ENCODE data around the gene CYP4Z1.
"Not testable (repeated sequence)": the region's sequence is repeated elsewhere in the genome, so short reads cannot be mapped to it uniquely, and the experiment has no call there.

- TF ChIP-seq, protein P1, sequence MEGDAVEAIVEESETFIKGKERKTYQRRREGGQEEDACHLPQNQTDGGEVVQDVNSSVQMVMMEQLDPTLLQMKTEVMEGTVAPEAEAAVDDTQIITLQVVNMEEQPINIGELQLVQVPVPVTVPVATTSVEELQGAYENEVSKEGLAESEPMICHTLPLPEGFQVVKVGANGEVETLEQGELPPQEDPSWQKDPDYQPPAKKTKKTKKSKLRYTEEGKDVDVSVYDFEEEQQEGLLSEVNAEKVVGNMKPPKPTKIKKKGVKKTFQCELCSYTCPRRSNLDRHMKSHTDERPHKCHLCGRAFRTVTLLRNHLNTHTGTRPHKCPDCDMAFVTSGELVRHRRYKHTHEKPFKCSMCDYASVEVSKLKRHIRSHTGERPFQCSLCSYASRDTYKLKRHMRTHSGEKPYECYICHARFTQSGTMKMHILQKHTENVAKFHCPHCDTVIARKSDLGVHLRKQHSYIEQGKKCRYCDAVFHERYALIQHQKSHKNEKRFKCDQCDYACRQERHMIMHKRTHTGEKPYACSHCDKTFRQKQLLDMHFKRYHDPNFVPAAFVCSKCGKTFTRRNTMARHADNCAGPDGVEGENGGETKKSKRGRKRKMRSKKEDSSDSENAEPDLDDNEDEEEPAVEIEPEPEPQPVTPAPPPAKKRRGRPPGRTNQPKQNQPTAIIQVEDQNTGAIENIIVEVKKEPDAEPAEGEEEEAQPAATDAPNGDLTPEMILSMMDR (IDR thresholded peaks at IDR 0.05), result peak in 1 of 6 experiments; percentile 34
- not testable (repeated sequence) for TF ChIP-seq POLR2A (IDR thresholded peaks at IDR 0.05)
Observed at GRCh38 chr1:47091476-47091875, 24.4 kb downstream of the CYP4Z1 start.

Data from adrenal gland (tissue), 5 donors.